Kasumi-1 (cell line): ENCODE measurements around the gene PNMA6E.

Experiments
- DNase-seq, 2 experiments: peaks; one replicate each; lab custom pipeline; 2025; lab: John Stamatoyannopoulos, UW

Gene PNMA6E

DNA sequence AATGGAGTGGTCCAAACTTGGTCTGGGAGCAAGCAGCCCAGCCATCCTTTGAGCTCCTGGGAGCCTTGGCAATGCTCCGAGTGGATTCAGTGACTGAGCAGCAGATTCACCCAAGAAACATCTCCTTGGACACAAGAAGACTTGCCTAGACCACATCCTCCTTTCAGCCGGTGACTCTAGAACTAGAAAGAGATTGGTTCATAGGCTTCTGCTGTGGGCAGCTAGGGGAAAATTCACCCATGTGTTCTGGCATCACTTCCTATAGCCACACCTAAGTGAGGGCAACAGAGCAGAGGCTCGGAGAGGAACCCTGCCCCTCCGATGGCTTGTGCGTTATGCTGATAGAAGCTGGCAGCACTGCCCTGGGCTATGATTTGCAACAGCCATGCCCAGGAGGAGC, 51.2 kb downstream of the PNMA6E start:
- no peak for DNase-seq

DNA sequence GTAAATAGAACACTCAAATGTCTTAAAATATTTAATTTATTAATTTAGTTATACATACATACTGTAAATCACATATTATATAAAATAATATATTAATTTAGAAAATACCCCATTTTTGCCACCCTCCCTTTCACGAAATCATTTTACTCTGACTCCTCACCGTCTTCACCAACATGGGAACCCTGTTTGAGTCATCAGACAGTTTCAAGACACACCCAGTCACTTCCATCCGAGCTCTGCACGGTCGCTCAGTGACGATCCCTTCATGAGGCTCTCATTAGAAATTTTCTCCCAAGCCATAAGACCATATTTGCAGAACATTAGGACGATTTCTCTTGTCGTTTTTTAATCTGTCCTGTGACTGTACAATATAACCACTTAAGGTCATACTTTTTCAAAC, 52.7 kb downstream of the PNMA6E start:
- no peak for DNase-seq

- DNase-seq = no peak
Observed at GRCh38 chrX:153347530-153347929, 53.6 kb downstream of the PNMA6E start.
